Stimulated activated CD4-positive, alpha-beta T cell treated with anti-CD3 and anti-CD28 coated beads, Interleukin-12 subunit alpha, Interleukin-12 subunit beta, amount 100 ng/mL, for 4 hours (primary cell): ENCODE data around the gene RANBP3.
A peak's percentile ranks its signal among the peaks of the same experiment; 100 is the strongest.
"Not testable (repeated sequence)": the region's sequence is repeated elsewhere in the genome, so short reads cannot be mapped to it uniquely, and the experiment has no call there.

Source experiments
- DNase-seq: peaks from one replicate; pipeline ENCODE4 v3.0.0-alpha.2; 2020

The RANBP3 gene

DNA sequence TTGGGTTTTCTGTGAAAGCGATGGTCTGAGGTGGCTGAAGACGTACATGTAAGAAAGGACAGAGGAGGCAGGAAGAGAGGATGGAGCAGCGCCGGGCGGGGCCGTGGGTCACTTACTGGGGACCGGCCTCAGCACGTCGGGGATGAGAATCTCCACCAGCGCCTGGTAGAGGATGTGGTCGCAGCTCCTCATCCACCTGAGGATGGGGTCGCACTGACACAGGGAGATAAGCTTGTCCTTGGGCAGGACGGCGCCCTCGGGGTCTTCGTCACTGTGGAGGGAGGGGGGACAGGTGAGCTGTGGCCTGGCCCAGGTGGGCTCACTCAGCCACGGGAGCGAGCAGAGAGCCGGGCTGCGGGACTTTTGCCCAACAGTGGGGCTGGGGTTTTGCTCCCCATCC is 29.0 kb upstream of the RANBP3 start:
- no peak for DNase-seq

DNA sequence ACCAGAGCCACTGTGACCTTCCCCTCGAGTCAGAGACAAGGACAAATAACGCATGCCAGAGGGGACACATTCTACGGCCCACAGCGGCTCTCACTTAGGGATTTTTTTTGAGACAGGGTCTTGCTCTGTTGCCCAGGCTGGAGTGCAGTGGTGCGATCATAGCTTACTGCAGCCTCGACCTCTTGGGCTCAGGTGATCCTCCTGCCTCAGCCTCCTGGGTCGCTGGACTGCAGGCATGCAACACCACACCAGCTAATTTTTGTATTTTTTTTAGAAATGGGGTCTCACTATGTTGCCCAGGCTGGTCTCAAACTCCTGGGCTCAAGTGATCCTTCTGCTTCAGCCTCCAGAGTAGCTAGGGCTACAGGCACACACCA is 28.1 kb upstream of the RANBP3 start:
- DNase-seq, result not testable (repeated sequence)

DNA sequence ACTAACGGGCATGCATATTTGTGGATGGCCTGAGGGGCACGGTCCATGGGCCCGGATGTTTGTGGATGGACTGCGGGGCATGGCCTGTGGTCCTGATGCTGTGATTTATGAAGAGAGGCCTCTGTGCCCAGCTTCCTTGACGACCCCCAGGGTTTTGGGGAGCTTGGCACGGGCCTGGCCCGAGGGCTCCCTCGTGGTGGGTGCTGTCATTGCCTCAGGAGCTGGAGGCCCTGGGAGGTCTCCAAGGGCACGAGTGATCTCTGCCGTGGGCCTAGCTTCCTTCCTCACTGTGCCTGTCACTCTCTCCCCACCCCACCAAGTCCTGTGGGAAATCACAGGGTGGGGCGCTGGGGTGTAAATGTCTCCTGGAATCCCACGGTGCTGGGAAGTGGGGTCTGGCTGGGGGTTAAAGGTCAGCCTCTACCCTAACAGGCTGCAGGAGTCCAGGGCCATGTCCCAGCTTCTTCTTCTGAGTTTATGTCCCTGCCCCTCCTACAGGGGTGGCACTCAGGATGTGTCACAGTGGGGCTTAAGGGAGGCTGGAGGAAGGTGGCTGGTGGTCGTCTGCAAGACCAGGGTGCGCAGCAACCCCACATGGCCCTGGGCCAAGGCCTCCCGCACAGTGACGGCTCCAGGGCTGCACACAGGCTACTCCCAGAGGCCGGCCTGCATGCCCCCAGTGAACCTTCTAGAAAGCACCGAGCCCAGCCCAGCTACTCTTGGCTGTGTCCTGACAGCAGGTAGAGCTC is 27.6 kb upstream of the RANBP3 start:
- DNase-seq, result no peak

DNA sequence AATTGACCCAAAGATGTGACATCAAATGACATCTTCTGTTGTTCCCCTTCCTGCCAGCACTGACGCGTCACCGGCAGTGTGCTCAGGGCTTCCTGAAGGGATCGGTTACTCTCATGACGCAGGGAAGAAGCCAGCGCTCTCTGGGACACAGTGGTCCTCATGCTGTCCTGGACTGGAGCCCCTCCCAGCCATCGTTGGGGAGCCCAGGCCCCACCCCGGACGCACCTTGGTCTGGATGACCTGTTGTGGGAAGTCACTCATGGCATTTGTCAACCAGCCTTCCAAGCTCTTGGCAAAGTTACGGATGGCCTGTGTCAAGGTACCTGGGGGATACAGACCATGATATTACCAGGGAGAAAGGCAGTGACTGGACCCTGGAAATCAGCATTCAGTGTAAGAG is 26.0 kb upstream of the RANBP3 start:
- no peak for DNase-seq

DNA sequence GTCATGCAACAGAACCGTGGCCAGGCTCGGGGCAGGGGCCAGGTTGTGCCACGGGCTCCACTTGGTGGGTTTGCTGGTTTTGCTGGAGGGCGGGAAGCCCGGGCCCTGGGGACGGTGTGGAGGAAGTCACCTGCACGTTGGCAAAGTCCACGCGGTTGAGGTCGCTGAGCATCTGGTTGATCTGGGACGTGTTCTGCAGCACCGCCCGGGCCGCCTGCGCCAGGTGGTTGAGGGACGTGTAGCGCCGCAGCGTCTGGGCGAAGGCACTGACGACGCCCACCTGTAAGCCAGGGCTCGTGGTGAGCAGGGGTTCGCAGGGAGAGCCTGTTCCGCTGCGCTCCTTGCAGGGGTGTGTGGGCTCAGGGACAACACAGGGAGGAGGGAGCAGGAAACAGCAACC is 24.7 kb upstream of the RANBP3 start:
- no peak for DNase-seq

DNA sequence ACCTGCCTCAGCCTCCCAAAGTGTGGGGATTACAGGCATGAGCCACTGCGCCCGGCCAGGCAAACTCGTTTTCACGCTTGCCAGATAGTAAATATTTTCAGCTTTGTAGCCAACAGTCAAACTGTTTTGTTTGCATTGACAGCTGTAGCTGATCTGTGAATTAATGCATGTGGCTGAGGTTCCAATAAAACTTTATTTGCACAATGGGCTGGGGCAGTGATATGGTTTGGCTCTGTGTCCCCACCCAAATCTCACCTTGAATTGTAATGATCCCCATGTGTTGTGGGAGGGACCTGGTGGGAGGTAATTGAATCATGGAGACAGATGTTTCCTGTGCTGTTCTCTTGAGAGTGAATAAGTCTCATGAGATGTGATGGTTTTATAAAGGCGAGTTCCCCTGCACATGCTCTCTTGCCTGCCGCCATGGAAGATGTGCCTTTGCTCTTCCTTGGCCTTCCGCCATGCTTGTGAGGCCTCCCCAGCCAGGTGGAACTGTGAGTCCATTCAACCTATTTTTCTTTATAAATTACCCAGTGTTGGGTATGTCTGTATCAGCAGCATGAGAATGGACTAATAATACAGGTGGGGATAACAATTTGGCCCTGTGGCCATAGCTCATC is 22.4 kb upstream of the RANBP3 start:
- no peak for DNase-seq

DNA sequence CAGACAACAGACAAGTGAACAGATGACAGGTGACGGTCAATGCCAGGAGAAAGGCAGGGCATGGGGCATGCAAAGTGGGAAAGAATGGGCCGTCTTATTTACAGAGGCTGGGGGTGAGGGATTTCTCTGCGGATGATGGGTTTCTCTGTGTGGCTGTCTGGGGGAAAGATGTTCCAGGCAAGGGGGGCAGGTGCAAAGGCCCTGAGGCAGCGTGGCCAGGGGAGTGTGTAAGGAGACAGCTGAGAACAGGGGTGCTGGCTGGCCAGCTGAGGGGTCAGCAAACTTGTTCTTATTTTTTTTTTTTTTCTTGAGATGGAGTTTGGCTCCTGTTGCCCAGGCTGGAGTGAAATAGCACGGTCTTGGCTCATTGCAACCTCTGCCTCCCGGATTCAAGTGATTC is 21.8 kb upstream of the RANBP3 start:
- no peak for DNase-seq

DNA sequence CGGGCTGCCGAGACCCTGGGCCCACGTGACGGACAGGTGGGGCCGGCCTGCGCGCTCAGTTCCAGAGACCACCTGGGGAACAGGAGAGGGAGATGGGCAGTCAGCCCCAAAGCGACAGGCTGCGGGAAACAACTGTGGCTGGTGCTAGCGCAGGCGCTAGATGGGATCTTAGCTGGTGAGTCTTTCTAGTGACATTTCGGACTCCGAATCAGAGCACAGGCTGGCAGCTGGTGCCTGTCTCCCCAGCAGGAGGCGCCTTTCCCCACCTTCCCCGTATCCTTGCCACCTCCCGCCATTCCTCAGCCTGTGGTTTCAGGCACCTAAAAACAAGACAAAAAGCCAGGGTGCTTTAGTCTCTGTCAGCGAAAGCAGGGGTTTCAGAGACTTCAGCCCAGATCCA is 19.4 kb upstream of the RANBP3 start:
- no peak for DNase-seq

DNA sequence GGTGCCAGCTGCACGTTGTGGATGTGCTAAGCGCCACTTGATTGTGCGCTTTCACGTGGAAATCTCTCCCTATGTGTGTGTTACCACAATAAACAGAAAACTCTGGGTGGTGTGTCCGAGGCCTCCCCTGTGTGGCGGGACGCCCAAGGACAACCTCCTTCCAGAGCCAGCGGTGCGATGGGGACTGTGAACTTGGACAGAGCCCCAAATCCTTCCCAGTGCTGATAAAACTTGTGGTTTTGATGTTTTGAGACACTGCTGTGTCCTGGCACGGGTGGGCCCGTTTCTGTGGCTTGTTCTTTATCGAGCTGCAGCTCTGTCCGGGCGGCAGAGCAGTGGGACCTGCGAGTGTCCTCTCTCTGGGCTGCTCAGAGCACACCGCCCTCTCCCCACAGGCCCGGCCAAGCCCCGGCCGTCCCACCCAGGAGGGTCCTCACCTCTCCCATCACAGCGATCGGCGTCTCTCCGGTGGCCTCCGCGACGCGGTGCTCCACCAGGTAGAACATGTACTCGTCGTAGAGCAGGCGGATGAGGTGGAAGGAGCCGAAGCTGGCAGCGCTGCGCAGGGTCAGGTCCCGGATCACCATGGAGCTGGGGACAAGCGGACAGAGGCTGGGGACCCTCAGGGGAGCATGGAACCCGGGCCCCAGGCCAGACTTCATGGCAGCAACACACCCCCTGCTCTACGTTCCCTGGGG is 18.8 kb upstream of the RANBP3 start:
- DNase-seq, result no peak

DNA sequence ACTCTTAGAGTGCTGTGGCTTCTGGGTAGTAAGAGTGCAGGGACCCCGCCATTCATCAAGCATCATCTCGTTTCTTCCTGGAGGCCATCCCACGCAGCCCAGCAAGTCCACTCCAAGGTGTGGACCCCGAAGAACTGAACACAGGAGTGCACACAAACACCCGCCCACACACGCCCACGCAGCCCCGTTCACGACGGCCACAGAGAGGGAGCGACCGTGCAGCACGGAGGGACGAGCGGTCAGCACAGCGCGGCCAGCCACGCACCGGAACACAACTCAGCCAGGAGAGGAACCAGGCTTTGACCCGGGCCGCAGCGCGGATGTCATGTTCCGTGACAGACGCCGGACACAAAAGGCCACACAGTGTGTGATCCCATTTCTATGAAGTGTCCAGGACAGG is 18.2 kb upstream of the RANBP3 start:
- no peak for DNase-seq

DNA sequence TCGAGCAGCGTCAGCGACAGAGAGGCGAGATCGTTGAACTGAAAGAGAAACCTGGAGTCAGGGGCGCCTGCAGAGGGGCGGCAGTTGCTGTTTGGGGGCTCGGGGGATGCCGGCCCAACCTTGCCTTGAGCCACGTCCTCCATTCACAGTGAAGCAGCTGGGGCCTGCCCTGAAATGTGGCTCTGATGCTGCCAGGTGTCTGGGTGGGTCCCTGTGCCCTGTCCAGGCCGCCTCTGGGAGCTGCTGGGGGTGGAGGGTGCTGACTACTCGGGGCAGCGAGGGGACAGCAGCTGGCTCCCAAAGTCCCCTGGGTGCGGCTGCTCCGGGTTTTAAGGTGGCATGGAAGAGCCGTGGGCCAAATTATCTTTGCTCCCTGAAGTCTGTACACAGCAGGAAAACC is 17.7 kb upstream of the RANBP3 start:
- DNase-seq, result no peak

DNA sequence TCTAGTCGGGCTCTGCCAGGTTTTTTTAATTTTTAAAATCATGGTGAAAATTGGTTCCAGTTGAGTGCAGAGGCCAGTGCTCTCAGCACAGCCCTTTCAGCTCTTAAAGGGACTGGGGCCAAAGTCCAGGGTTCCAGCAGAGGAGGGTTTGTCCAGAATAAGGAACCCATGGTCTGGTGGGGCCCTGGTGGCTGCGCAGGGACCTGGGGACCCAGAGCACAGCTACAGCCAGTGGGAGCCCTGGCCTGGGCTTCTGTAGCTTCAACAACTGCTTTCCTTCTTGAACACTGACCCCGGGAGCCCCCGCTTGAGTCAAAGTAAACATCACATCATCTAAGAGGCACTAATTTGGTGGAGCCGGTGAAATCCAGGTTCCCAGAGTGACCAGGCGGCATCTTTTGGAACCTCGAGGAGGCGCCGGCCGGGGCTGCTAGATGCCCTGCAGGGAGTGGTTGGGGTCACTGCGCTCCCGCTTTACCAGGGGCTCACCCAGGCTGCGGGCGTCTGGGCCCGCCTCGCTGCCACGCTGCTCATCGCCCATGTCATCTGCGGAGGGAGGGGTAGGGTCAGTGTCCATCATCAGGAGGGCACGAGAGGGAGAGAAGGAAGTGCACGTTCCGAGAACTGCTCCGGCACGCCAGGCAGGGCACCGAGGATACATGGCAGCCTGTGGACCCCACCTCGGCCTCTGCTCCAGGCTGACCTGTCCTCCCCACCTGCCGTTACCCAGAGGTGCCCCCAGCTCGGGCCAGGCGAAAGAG is 16.6 kb upstream of the RANBP3 start:
- DNase-seq, result no peak

DNA sequence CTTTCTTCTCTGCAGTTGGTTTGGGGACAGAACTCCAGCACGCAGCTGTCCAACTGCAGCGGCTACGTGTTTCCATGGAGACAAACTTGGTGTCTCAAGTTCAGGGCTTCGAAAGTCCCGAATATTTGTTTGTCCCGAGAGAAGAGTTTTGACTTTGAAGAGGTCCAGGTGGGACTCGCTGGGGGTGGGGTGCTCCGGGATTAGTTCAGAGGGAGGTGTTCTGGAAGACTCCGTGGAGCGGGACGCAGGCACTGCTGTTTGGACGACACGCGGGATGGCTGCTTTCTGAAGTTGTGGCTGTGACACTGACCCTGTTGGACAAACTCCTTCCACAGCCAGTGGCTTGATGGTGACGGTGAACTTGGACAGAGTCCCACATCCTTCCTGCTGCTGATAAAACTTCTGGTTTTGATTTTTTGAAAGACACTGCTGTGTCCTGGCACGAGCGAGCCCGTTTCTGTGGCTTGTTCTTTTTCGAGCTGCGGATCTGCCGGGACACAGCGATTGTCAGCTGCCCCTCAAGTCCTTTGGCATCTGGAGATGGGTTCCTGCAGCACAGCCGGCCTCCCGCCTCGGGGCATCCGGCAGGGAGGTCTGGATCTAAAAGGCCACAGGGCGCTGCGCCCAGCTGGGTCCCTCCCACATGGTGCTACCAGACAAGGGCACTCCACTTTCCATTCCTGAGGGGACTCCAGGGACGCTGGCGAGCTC is 15.9 kb upstream of the RANBP3 start:
- DNase-seq, result no peak

DNA sequence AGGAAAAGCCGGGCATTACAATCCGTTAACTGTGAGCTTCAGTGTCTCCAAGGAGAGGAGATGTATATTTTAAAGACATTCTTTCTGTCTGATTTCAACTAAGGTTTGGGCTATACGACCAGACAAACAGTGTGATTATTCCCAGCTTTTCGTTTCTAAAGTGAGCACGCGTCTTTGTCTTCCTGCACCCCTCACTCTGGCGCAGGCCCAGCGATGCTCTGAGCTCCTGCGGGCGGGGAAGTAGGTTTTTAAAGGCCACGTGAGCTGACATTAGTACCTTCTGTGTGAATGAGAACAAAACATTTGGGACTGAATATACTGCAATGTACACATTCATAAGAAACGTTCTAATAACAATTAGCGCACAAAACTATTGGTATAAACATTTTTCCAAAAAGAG is 15.3 kb upstream of the RANBP3 start:
- no peak for DNase-seq

DNA sequence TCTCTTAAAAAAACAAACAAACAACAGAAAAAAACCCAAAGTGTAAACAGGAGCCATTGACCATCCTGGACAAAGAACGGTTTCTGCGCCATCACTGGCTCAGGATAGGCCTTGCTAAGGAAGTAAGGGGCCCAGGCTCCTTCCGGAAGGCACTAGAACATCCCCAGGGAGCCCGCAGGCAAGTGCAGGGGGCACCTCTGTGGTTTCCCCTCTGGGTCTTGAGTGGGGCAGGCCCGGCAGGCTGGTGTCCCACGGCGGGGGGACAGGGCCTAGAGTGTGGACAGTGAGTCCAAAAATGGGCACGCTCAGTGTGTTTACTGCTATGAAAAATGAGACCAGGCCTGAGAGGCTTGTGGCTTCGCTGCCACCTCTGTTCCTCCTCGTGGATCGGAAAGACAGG is 14.8 kb upstream of the RANBP3 start:
- DNase-seq, result no peak

DNA sequence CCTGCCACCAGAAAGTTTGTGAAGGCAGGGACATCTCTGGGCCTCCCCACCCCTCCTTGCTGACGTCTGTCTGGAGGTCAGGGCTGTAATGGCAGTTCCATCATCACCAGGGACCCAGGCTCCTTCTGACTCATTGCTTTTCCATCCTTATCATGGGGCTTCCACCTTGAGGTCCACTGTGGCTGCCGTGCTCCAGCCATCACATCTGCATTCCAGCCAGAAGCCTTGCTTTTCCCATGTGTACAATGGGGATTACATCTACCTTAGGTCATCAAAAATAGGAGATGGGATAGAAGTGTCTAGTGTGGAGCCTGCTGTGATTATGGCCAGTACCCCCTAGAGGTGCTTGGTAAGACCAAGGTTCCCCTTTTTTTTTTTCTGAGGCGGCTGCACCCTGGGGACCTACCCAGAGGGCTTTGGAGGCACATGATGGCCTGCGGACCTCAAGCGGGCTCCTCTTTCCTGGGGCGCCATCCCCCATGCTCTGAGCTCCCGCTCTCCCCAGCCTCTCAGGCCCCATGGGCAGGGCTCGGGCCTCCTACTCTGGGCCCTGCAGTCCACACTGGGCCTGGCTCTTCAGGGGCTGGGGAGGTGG is 13.4 kb upstream of the RANBP3 start:
- no peak for DNase-seq

DNA sequence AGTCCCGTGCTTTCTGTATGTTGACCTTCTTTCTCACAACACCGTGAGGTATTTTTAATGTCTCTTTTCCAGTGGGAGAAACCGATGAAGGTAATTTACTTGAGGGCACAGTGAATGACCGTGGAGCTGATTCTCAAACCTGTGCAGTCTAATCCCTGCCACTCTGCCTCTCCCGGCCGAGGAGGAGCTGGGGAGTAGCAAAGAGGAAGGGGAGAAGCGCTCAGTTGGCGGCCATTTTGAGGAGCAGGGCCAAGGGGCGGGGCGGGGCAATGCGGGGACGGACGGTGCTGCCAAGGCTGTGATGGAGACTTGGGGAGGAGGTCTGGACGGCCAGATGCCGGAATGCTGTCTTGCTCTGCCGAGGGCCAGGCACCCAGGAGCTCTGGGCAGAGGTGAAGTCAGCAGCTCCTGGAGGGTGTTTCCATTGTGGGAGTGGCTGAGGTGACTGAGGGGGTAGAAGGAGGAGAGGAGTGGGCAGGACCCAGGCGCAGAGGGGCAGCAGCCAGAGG is 12.4 kb upstream of the RANBP3 start:
- DNase-seq, result no peak

DNA sequence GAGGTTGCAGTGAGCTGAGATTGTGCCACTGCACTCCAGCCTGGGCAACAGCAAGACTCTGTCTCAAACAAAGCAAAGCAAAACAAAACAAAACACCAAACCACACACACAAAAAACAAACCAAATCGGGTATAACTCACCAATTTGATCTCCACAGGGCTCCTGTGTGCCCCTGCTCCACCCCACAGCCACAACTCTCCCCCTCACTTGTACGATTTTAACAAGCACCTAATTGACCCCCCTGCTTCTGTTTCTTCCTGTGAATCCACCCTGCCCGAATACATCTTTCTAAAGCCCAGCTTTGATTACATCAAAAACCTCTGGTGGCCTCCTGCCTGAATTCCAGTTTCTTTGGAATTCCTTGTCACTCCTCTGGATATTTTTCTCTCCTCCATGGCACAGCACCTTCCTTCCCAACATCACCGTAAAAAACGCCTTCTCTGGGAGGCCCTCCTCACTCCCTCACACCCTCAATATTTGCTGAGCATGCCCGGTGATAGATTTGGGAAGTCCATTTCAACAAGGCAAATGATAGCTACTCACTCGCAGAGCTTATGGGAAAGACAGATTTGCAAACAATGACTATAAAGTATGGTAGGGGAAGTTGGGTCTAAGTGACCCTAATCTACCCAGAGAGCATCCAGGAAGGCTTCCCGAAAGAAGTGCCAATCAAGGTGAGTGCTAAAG is 11.6 kb upstream of the RANBP3 start:
- no peak for DNase-seq

DNA sequence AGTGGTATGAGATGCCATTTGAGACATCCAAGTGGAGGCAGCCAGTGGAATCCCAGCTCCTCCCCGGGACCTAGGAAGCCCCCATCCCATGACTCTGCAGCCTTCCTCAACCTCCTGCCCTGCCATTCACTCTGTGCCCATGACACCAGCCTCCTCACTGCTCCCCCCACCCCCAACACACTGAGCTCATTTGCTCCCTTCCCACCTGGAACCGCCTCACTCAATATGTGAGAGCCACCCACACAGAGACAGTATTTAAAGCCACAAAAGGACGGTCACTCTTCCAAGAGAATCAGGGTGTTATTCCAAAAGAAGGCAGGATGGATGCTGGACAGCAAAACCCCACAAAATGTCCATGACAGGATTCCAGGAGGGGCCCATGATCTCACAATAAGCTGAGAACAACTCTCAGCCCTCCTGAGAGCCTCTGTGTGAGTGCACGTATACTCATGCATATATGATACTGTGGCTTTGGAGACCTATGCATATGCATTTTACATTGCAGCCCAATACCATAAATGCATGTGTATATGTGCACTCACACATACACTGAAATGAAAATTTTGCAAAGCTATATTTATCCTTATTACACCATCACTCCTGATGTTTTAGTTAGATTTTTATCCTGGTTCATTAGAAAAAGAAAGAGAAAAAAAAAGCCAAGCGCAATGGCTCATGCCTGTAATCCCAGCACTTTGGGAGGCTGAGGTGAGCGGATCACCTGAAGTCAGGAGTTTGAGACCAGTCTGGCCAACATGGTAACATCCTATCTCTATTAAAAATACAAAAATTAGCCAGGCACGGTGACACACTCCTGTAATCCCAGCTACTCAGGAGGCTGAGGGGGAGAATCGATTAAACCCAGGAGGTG is 10.8 kb upstream of the RANBP3 start:
- DNase-seq, result no peak

DNA sequence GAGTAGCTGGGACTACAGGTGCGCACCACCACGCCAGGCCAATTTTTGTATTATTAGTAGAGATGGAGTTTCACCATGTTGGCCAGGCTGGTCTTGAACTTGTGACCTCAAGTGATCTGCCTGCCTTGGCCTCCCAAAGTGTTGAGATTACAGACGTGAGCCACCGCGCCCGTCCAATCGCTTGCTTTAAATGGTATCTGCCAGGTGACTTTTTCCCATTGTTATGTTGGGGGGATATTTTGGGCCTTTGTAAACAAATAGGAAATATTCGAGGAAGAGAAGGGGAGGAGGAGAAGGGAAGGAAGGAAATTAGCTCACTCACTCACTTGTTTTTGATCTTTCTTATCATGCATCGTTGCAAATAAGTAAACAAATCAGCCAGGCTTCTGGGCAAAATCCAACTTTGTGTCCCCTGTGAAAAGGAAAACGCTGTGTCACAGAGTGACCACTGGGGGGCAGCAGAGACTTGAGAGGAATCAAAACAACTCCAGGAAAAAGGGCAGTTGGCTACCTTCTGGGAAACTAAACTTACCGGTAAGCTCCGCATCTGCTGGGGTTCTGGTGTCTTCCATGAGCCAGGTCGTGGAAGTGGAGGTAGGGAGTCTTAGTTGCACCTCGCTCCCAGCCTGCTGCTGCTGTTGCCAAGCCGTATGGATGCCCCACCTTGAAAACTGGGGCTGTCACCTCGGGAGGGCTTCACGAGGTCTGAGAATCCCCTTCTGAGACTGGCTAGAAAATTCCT is 9.3 kb upstream of the RANBP3 start:
- DNase-seq, result peak; percentile 68
